Keratinocyte (primary cell): Measurements from ENCODE around the gene FRMPD1. TPM values are rescaled to one million over a fixed set of nuclear protein-coding genes. Genes with fewer than 3 reads are reported as not detected.

Experiments
- DNase-seq: peaks from one replicate; pipeline ENCODE4 v3.0.0-alpha.2; 2011; ENCODE audit warnings: low read depth, missing footprints, low spot score
- FAIRE-seq: peaks from 2 replicates; lab custom pipeline; 2011; peaks lifted over from hg19 to GRCh38; lab: Jason Lieb, UNC
- H2AFZ ChIP-seq: 2 replicates; pipeline ENCODE4 v1.6.0; 2012; ENCODE audit warnings: low read length, control low read depth, inconsistent platforms; ENCODE audit not compliant: control insufficient read depth
- H3K27ac ChIP-seq: 2 replicates; pipeline ENCODE4 v1.5.1; 2011; ENCODE audit warnings: low read length; ENCODE audit not compliant: control insufficient read depth, insufficient read depth
- H3K27me3 ChIP-seq: 3 replicates; pipeline ENCODE4 v1.6.0; 2011; ENCODE audit warnings: low read length; ENCODE audit not compliant: control insufficient read depth, insufficient read depth; ENCODE audit errors: extremely low read depth
- H3K36me3 ChIP-seq, 2 experiments: 2 replicates in 1 of 2; 3 replicates in 1 of 2; pipeline ENCODE4 v1.5.1; 2011; ENCODE audit warnings: low read length in 2 of 2, mild to moderate bottlenecking in 1 of 2; ENCODE audit not compliant: control insufficient read depth in 2 of 2, insufficient read depth in 2 of 2; ENCODE audit errors: extremely low read depth in 1 of 2
- H3K4me1 ChIP-seq: 3 replicates; pipeline ENCODE4 v1.5.1; 2011; ENCODE audit warnings: low read length; ENCODE audit not compliant: control insufficient read depth, insufficient read depth; ENCODE audit errors: extremely low read depth
- H3K4me2 ChIP-seq: 3 replicates; pipeline ENCODE4 v1.6.0; 2011; ENCODE audit warnings: low read depth, low read length; ENCODE audit not compliant: control insufficient read depth, insufficient read depth; ENCODE audit errors: extremely low read depth
- H3K4me3 ChIP-seq, 3 experiments: fragments of 200-600 bp in 1 of 3; sonication (generic) in 1 of 3; 2 replicates in 2 of 3; 3 replicates in 1 of 3; pipeline ENCODE4 v1.5.1; 2011 to 2016; ENCODE audit warnings: low read length in 3 of 3, mild to moderate bottlenecking in 3 of 3, control low read depth in 2 of 3, inconsistent platforms in 1 of 3, low read depth in 1 of 3, mixed read lengths in 1 of 3, mixed run types in 1 of 3, moderate library complexity in 1 of 3; ENCODE audit not compliant: control insufficient read depth in 2 of 3, insufficient read depth in 2 of 3; ENCODE audit errors: extremely low read depth in 1 of 3
- H3K79me2 ChIP-seq: 2 replicates; pipeline ENCODE4 v1.6.0; 2012; ENCODE audit warnings: low read length; ENCODE audit not compliant: control insufficient read depth, insufficient read depth
- H3K9ac ChIP-seq: 3 replicates; pipeline ENCODE4 v1.6.0; 2011; ENCODE audit warnings: low read length; ENCODE audit not compliant: control insufficient read depth, insufficient read depth; ENCODE audit errors: extremely low read depth
- H3K9me1 ChIP-seq: 3 replicates; pipeline ENCODE4 v1.6.0; 2011; ENCODE audit warnings: low read length; ENCODE audit not compliant: control insufficient read depth, insufficient read depth; ENCODE audit errors: extremely low read depth
- H3K9me3 ChIP-seq: 2 replicates; pipeline ENCODE4 v1.5.1; 2012; ENCODE audit warnings: low read depth, low read length; ENCODE audit not compliant: control insufficient read depth
- H4K20me1 ChIP-seq: 3 replicates; pipeline ENCODE4 v1.6.0; 2011; ENCODE audit warnings: low read length; ENCODE audit not compliant: control insufficient read depth, insufficient read depth; ENCODE audit errors: extremely low read depth
- CTCF ChIP-seq, 3 experiments: IDR thresholded peaks in 1 of 3; conservative IDR thresholded peaks in 1 of 3; optimal IDR thresholded peaks in 1 of 3; 2 replicates in 2 of 3; 3 replicates in 1 of 3; pipeline versions ENCODE3 to v1.5.1; 2011; ENCODE audit warnings: low read length in 3 of 3, mild to moderate bottlenecking in 3 of 3, moderate library complexity in 2 of 3, control low read depth in 1 of 3, inconsistent platforms in 1 of 3; ENCODE audit not compliant: insufficient read depth in 2 of 3; ENCODE audit errors: extremely low read depth in 1 of 3
- EZH2 ChIP-seq: IDR thresholded peaks from one replicate; pipeline ENCODE4 v1.6.1; 2012; ENCODE audit warnings: inconsistent platforms, mild to moderate bottlenecking, low read length, moderate library complexity
- dilution Hi-C: fragments of 300-500 bp; cut with MboI; formaldehyde crosslinking; loops from one replicate; pipeline ENCODE4 v1.7.0; 2020; ENCODE audit warnings: low sequenced_read_pairs; ENCODE audit not compliant: extremely low pct_ligation_motif_present
- polyA plus RNA-seq, 5 experiments: library from polyadenylated mRNA; depleted of rRNA in 3 of 5; stranded (reverse) in 3 of 5; stranded (forward) in 1 of 5; unstranded in 1 of 5; fragments of >200 nt; gene quantifications; 1 replicate in 1 of 5; 2 replicates in 3 of 5; 3 replicates in 1 of 5; pipeline versions ENCODE4 v1.2.1 to v1.2.3, GENCODE V29; 2011 to 2012; ENCODE audit warnings: missing spikeins in 2 of 5, low read depth in 1 of 5, low replicate concordance in 1 of 5

The FRMPD1 gene
- polyA plus RNA-seq, 1 donor (not counting 4 experiments of a cell fraction or from before 2014, with no cell fraction given), result 0.01 TPM

GRCh38 chr9:37602817-37603216 is 47.9 kb upstream of the FRMPD1 start:
- Histone ChIP-seq H3K36me3 (no peaks in the 10 kb centered on the region), H3K4me3 (no peak overlapping the region)
- dilution Hi-C loops, result no loop called here

DNA sequence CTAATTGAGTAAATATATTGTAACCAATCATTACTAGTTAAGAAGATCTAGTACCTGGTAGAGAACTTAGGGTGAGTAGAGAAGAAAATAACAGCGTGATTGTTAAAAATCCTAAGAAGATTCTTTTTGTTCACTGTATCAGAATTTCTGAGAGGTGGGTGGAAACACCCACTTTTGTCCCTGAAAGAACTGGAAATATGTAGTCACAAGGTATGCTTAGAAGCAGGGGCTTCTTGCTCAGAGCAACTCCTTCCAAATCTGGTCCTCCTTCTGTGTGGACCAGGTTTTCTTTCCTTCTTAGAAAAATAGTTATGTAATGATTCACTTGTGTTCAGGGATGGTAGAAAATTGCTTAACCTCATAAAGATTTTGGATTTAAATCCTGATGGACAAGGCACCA is 46.5 kb upstream of the FRMPD1 start:
- DNase-seq (no peak), FAIRE-seq (no peak)
- no peak overlapping the region for H3K4me3 ChIP-seq
- H3K4me2 ChIP-seq, result no peak overlapping the region
- H3K27ac ChIP-seq, result no peak overlapping the region
- no peaks in the 10 kb centered on the region for H3K9me1 ChIP-seq
- H2AFZ ChIP-seq, result no peak overlapping the region
- no peak for TF ChIP-seq EZH2
- H4K20me1 ChIP-seq, result no peaks in the 10 kb centered on the region
- H3K36me3 ChIP-seq, result no peaks in the 10 kb centered on the region
- peaks cover 10% of the 10 kb centered on the region for H3K4me1 ChIP-seq
- H3K27me3 ChIP-seq, result peaks cover 10% of the 10 kb centered on the region
- no peaks in the 10 kb centered on the region for H3K79me2 ChIP-seq
- no peak overlapping the region for H3K9ac ChIP-seq
- H3K9me3 ChIP-seq, result no peaks in the 10 kb centered on the region
- dilution Hi-C loops, result no loop called here

More at GRCh38 chr9:37602817-37603216, 47.9 kb upstream of the FRMPD1 start:
- Histone ChIP-seq H3K79me2 (no peaks in the 10 kb centered on the region), H3K9me3 (no peaks in the 10 kb centered on the region), H3K9me1 (no peaks in the 10 kb centered on the region), H3K27ac (no peak overlapping the region), H4K20me1 (no peaks in the 10 kb centered on the region), H3K4me2 (peak overlapping the region; percentile 50), H3K27me3 (peaks cover 10% of the 10 kb centered on the region), H3K4me1 (peaks cover 10% of the 10 kb centered on the region), H2AFZ (no peak overlapping the region), H3K9ac (no peak overlapping the region)
- FAIRE-seq (peak; percentile 86), DNase-seq (peak; percentile 19)
- TF ChIP-seq EZH2, result no peak

DNA sequence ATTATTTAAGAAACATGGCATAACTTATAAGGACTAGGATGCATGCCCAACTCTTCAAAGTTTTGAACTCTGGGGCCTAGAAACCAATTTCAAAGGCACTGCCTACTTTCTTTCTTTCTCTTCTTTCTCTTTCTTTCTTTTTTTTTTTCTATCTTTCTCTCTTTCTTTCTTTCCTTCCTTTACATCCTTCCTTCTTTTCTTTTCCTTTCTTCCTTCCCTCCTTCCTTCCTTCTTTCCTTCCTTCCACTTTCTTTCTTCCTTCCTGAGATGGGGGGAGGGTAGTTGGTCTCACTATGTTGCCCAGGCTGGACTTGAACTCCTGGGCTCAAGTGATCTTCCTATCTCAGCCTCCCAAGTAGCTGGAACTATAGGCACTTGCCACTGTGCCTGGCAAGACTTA is 42.5 kb upstream of the FRMPD1 start:
- H3K9me1 ChIP-seq, result no peaks in the 10 kb centered on the region
- DNase-seq, result no peak
- H3K36me3 ChIP-seq, result no peaks in the 10 kb centered on the region
- dilution Hi-C loops, result no loop called here
- H3K4me1 ChIP-seq, result peaks cover under 1% of the 10 kb centered on the region
- no peaks in the 10 kb centered on the region for H3K9me3 ChIP-seq
- H3K9ac ChIP-seq, result no peak overlapping the region
- peaks cover 10% of the 10 kb centered on the region for H3K27me3 ChIP-seq
- H3K27ac ChIP-seq, result no peak overlapping the region
- H3K4me2 ChIP-seq, result no peak overlapping the region
- no peak overlapping the region for H3K4me3 ChIP-seq
- TF ChIP-seq CTCF (optimal IDR thresholded peaks at IDR 0.05 in 1 of 3, IDR thresholded peaks at IDR 0.05 in 1 of 3, conservative IDR thresholded peaks at IDR 0.05 in 1 of 3; ENCODE audit: extremely low read depth in 1 of 3, insufficient read depth in 2 of 3, low read length in 3 of 3) (no peak), EZH2 (no peak)
- no peaks in the 10 kb centered on the region for H3K79me2 ChIP-seq
- no peak for FAIRE-seq
- no peaks in the 10 kb centered on the region for H4K20me1 ChIP-seq
- H2AFZ ChIP-seq, result no peak overlapping the region
